Embryonic facial prominence (tissue), 1 donor: Measurements from ENCODE around the gene HSPB9.

Experiments
- DNase-seq: peaks from one replicate; pipeline ENCODE4 v3.0.0-alpha.2; 2016; ENCODE audit errors: extremely low spot score

Gene HSPB9, protein sequence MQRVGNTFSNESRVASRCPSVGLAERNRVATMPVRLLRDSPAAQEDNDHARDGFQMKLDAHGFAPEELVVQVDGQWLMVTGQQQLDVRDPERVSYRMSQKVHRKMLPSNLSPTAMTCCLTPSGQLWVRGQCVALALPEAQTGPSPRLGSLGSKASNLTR

DNA sequence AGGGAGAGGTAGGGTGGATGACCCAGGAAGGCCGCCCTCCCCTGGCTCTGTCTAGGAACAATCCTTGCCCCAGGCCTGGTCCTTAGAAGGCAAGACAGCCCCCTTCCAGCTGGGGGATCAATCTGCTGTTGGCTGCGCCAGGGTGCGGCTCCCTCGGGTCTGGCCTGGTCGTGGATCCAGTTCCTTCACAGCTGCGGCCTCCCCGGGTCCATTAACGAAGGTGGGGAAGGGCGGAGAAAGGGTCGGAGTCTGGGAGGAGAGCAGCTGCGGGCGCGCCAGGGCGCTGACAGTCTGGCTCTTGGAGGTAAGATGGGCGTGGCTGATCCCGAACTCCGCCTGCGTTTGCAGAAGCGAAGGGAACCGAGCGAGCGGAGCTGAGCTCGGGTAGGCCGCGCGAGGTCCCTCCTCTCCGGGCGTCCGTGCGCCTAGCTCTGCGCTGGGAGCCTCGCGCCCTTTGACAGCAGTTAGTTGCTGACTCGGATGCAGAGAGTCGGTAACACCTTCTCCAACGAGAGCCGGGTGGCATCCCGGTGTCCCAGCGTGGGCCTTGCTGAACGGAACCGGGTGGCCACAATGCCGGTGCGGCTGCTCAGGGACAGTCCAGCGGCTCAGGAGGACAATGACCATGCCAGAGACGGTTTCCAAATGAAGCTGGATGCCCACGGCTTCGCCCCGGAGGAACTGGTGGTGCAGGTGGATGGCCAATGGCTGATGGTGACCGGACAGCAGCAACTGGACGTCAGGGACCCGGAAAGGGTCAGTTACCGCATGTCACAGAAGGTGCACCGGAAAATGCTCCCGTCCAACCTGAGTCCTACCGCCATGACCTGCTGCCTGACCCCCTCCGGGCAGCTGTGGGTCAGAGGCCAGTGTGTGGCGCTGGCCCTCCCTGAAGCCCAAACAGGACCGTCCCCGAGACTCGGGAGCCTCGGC lies at the start of gene HSPB9:
Gene HSPB9, plus strand, starts transcription at position 434 of the 933 bp plus-strand sequence. Its CDS starts 47 bp downstream, at position 481.
- DNase-seq = no peak

DNA sequence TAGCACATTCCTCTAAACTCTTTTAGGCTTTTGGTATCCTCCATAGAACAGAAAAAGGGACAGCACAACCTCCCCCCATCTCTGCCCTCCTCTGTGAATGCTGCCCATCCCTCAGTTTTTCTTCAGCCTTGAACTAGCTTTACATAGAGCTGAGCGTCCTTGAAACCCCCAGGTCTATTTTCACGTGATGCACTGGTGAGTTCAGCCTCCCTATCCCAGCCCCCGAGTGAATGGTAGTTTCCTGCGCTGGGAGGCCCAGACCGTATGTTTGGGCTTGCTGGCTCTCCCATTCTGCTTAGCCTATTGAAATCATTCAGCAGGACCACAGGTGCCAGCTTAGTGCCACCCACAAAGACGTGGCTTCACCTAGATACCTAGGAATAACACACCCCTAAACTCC lies 46.8 kb upstream of the HSPB9 start:
- DNase-seq = no peak

- DNase-seq = no peak
These were observed 45.6 kb upstream of the HSPB9 start for GRCh38 chr17:42076797-42077559.

DNA sequence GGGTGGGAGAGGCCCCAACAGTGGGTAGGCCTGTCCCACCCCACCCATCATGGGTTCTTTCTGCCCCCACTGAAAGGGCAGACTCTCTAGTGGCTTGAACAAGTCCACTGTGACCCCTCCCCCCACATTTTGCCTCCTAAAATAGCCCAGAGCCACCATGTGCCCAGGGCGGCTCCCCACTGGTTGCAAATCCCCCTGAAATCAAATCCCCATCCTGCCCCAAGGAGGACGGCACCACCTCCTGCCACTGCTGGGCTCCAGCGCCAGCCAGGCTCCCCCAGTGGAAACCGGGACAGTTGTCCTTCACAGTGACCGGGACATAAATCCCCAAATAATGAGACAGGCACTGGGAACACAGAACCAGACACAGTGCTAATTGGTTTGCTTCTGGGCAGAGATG lies 44.8 kb upstream of the HSPB9 start:
- no peak for DNase-seq

DNA sequence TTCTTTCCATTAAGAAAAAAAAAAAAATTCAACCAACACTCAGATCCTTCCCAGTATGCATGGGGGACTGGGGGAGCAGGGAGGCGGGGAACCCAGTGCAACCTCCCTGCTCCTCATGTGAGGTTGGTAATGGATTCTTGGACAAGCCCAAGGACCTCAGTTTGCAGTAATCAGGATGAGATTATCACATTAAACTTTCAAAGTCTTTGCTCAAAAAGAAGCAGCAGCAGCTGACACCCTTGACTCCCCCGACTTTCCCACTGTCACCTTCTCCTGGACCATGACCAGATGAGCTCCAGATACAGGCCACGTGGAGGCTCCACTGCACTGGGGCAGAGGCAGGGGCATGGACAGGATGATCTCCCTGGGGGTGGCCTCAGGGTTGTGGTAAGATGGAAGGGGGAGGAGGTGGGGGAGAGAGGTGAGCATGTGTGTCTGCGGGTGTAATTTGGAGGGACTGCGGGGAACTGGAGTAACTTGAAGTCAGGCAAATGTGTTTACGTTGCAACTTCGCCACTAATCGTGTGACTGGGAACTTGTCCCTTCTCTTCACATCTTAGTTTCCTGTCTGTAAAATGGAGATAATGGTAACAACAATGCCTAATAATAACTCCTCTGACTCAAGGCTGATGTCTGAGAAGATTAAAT lies 44.1 kb upstream of the HSPB9 start:
- no peak for DNase-seq

- no peak for DNase-seq
These were observed 43.1 kb upstream of the HSPB9 start for GRCh38 chr17:42079541-42079940.

GRCh38 chr17:42081516-42082129 lies 41.0 kb upstream of the HSPB9 start:
- DNase-seq = no peak

GRCh38 chr17:42087042-42087701 lies 35.4 kb upstream of the HSPB9 start:
- no peak for DNase-seq

DNA sequence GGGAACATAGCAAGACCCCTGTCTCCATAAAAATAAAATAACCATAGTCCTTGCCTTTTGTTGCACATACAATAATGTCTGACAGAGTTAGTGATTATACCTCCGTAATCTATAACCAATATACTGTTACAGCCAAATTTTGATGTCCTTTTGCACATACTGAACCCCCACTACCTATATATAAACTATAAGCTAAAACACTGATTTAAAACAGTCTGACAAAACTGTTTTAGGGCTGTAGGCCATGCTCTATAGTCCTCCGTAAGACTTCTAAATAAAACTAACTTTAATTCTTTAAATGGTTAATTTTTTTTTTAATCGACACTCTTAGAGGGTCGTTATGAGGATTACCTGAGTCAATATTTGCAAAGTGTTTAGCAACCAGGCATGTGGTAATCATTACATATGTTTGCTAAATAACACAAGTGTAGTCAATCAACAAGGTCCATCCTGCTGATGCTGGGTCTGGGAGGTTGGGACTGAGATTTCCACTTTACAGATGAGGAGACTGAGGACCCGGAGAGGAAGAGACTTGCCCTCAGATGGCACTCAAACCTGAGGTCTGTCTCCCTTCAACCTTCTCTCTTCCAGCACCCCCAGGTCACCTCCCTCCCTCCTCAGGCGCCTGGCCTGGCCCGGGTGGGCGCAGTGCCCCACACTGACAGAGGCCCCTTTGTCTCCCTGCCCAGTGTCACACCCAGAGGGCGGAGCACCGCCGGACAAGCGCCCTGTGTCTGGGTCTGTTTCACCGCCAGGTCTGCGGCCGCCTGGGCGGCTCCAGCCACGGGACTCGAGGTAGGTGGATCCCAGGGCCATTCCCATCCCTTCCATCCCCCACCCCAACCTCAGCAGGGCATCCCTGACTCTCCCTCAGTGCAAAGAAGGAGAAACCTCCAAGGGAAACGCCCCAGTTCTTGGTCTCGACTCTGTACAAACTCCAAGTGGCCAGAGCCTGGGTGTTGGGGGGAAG lies 34.6 kb upstream of the HSPB9 start:
- no peak for DNase-seq

DNA sequence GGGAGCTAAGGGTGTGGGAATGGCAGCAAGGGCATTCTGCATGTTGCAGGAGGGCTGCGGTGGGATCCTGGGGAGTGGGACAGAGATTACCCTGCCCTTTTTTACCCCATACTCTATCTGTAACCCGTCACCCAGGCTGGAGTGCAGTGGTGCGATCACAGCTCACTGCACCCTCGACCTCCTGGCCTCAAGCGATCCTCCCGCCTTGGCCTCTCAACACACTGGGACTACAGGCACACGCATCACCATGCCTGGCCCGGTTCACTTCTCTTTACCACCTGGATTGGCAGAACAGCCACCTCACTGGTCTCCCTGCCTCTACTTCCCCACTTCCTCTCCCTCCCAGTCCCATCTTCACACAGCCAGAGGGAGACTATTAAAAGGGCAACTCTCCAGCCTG lies 33.9 kb upstream of the HSPB9 start:
- no peak for DNase-seq

DNA sequence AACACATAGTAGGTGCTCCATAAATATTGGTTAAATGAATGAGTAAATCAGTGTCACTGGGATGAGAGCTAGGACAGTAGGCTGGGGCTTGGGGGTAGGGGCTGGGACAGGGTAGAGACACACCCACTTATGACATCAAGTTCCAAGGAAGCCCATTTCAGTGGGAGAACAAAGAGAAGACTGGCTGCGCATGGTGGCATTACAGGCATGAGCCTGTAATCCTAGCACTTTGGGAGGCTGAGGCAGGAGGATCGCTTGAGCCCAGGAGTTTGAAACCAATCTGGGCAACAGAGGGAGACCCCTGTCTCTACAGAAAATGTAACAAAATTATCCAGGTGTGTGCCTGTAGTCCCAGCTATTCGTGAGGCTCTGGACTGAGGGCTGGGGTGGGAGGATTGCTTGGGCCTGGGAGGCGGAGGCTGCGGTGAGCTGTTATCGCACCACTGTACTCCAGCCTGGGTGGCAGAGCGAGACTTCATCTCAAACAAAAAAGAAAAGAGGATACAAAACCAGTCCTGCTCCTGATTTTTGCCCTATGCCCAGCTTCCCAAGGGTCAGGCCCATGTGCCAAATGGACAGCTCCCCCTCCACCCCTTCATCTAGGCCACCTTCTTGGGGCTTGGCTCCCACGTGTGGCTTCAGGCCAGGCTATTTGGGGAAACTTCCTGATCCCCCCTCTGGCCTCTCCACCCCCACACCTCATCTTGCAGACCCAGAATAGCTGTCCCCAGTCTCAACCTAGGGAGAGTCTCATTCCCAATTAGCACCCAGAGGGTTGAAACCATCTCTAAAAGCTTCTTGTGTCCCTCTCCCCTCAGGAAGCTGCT lies 31.4 kb upstream of the HSPB9 start:
- no peak for DNase-seq

GRCh38 chr17:42092939-42093338 lies 29.7 kb upstream of the HSPB9 start:
- DNase-seq = no peak

- DNase-seq = no peak
These were observed 28.1 kb upstream of the HSPB9 start for GRCh38 chr17:42094375-42095069.

DNA sequence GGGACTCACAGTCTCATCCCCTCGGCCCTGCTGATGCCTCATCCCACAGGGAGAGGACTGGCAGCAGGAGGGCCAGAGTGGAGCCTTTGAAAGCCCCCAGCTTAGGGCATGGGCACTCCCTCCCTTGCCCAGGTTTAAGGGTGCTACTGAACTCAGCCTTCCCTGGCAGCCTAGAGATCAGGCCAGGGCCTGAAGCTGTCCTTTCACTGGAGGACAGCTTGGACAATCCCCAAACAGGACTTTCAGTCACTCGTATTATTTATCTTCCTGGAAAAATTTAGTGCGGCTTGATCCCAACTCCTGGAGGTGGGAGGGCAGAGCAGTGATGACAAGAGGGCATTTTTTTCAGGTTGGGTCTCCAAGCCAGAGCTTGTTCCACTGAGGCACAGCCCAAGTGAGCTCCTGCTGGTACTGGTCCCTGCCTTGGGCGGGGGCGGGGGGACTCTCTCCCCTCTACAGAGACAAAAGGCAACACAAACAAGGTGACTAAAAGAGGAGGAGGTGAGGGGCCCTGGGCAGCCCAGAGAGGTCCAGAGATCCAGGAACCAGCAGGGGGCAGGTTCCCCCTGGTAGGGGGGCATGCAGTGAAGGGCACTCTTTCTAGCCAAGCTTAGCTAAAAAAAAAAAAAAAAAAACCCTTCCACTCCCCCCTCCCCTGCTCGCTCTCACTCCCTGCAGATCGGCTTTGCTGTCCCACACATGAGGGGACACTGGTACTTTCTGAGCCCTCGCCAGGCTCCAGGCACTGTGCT lies 26.1 kb upstream of the HSPB9 start:
- DNase-seq = no peak

DNA sequence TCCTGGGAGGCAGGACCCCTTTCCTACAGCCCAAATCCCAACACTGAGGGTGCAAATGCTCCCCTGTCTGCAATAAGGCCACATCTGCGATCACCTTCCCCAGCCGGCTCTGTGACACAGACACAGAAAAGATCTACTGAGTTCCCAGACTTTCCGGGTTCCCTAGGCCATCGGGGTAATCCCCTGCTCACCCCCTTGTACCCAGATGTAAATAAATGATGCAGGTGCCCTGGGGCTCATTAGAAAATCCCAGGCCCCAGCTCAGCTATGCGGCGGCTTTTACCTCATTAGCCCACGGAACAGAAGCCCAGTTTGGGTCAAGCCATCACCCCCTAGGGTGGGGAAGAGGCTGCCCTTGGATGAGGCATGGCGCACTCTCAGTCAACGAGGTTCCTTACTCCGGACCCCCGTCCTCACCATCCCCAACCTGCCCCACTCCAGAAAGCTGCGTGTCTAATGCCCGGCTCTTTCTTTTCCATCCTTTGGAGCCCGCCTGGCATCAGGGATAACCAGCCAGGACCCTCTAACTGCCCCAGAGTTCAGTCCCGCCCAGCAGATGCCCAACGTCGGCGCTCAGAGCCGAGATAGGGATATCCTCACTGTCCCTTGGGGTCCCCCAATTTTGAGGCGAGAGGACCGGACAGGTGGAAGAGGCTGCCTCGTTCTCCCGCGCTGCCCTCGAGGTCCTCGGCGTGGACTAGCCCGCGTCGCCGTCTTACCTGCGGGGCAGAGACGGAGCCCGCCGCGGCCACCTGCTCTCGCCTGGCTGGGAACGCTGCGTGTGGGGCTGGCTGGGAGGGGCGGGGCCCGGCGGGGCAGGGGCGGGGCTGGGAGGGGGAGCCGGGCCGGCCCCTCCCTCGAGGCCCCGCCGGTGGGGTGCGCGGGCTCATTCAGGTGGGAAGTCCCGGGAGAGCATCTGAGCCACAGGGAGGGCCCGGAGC lies 24.6 kb upstream of the HSPB9 start, which contains the start of gene ZNF385C:
Gene ZNF385C, minus strand, starts transcription at position 783 of the 941 bp plus-strand sequence. CDS start 35,417 bp downstream, outside the sequence.
- no peak for DNase-seq

GRCh38 chr17:42098730-42099399 lies 23.7 kb upstream of the HSPB9 start:
- DNase-seq = no peak
